Ishikawa (cell line): ENCODE results near the gene NCK1.

Source experiments
- CREB1 ChIP-seq: IDR thresholded peaks from 2 replicates; pipeline ENCODE4 v1.6.1; 2012; ENCODE audit warnings: low read depth
- EGR1 ChIP-seq: IDR thresholded peaks from 2 replicates; pipeline ENCODE4 v1.6.1; 2012
- EP300 ChIP-seq: IDR thresholded peaks from 2 replicates; pipeline ENCODE4 v1.6.1; 2012; ENCODE audit warnings: borderline replicate concordance
- FOXM1 ChIP-seq: IDR thresholded peaks from 2 replicates; pipeline ENCODE4 v1.6.1; 2012; ENCODE audit warnings: low read depth, borderline replicate concordance
- MAX ChIP-seq: IDR thresholded peaks from 2 replicates; pipeline ENCODE4 v1.6.1; 2012
- NFIC ChIP-seq: IDR thresholded peaks from 2 replicates; pipeline ENCODE4 v1.6.1; 2012
- RAD21 ChIP-seq: IDR thresholded peaks from 2 replicates; pipeline ENCODE4 v1.6.1; 2012; ENCODE audit warnings: low read depth
- REST ChIP-seq: IDR thresholded peaks from 2 replicates; pipeline ENCODE4 v1.6.1; 2012; ENCODE audit warnings: low read depth, mild to moderate bottlenecking
- TAF1 ChIP-seq: IDR thresholded peaks from 2 replicates; pipeline ENCODE4 v1.6.1; 2012; ENCODE audit warnings: low read depth, mild to moderate bottlenecking
- TCF12 ChIP-seq: IDR thresholded peaks from 2 replicates; pipeline ENCODE4 v1.6.1; 2012; ENCODE audit warnings: low read depth
- TEAD4 ChIP-seq: IDR thresholded peaks from 2 replicates; pipeline ENCODE4 v1.6.1; 2012
- USF1 ChIP-seq: IDR thresholded peaks from 2 replicates; pipeline ENCODE4 v1.6.1; 2012
- YY1 ChIP-seq: IDR thresholded peaks from 2 replicates; pipeline ENCODE4 v1.6.1; 2012; ENCODE audit warnings: low read depth
- ZBTB7A ChIP-seq: IDR thresholded peaks from 2 replicates; pipeline ENCODE4 v1.6.1; 2012; ENCODE audit warnings: low read depth

GRCh38 chr3:136818191-136818768, 43.7 kb upstream of the NCK1 start:
- peak; percentile 64 for TF ChIP-seq YY1
- no peak for TF ChIP-seq EP300
- no peak for TF ChIP-seq TEAD4
- no peak for TF ChIP-seq MAX
- peak; percentile 31; the same call in 1 of the 2 replicates for TF ChIP-seq CREB1
- no peak; the same call in 1 of the 2 replicates for TF ChIP-seq RAD21
- TF ChIP-seq TAF1 = peak; percentile 57
- TF ChIP-seq NFIC = no peak
- TF ChIP-seq REST = no peak
- TF ChIP-seq ZBTB7A = no peak
- TF ChIP-seq TCF12 = peak; percentile 12; the same call in 1 of the 2 replicates
- TF ChIP-seq USF1 = no peak
- TF ChIP-seq EGR1 = no peak
- TF ChIP-seq FOXM1 = no peak
